ENCODE results near the gene SETDB1.
A peak's percentile ranks its signal among the peaks of the same experiment; 100 is the strongest.

SETDB1 gene

DNA sequence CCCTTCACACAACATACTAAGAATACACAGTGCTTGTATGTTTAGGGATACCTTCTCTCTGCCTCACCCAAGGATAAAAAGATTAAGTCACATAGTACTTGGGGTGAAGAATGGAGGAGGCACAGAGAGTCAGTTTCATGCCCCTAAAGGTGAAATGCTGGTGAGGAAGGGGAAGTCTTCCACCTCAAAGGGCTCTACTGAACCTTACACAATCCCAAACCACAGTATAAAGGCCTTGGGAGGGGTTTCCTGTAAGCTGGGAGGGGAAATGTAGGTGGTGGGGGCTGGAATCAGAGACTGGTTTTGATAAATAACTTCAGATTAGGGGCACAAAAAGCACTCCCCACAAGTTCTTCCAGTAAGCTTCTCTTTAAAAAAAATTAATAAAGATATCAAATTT, 77.0 kb downstream of the SETDB1 start:
- H3K4me1 ChIP-seq (ENCODE audit: insufficient read depth, low read length), result peaks cover 27% of the 10 kb centered on the region
- no peaks in the 10 kb centered on the region for H3K27me3 ChIP-seq (ENCODE audit: insufficient read depth, low read length)
- H2AFZ ChIP-seq (ENCODE audit: low read depth, low read length), result no peak overlapping the region
- H3K4me3 ChIP-seq (ENCODE audit: low read length), result no peak overlapping the region
- H3K9me3 ChIP-seq (ENCODE audit: low read length), result no peaks in the 10 kb centered on the region
- peaks cover 20% of the 10 kb centered on the region for H3K36me3 ChIP-seq (ENCODE audit: insufficient read depth, low read length)

DNA sequence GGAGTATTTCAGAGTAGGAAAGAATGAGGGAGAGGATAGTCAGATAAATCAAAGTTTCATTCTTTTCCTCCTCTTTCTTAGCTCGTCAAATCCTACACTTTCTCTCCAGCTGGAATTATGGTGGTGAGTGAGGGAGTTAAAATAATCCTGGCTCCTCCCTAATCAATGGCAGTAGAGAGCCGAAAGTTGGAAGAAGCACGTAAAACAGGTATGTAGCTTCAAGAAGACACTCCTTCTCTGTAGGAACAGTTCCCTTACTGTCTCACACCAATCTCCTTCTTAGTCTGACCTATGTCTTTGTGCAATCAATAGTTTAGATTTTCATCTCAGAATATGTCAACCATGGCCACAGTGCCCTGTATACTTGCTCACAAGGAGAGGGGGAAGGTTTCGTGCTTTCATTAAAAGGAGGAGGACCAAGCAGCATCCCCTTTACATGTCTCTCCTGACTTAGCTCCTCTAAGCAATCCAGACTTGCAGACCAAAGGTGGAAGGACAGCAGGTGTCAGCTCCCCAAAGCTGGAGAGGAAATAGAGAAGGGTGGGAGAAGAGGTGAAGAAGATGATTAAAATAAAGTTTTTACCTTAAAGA, 79.7 kb downstream of the SETDB1 start:
- Histone ChIP-seq H3K27me3 (ENCODE audit: insufficient read depth, low read length) (no peaks in the 10 kb centered on the region), H3K4me3 (ENCODE audit: low read length) (peak overlapping the region; percentile 61), H2AFZ (ENCODE audit: low read depth, low read length) (peak overlapping the region; percentile 88), H3K4me1 (ENCODE audit: insufficient read depth, low read length) (peaks cover 37% of the 10 kb centered on the region), H3K9me3 (ENCODE audit: low read length) (no peaks in the 10 kb centered on the region), H3K36me3 (ENCODE audit: insufficient read depth, low read length) (peaks cover 5% of the 10 kb centered on the region)

- H3K27me3 ChIP-seq (ENCODE audit: insufficient read depth, low read length), result no peaks in the 10 kb centered on the region
- peaks cover 37% of the 10 kb centered on the region for H3K4me1 ChIP-seq (ENCODE audit: insufficient read depth, low read length)
- peaks cover 5% of the 10 kb centered on the region for H3K36me3 ChIP-seq (ENCODE audit: insufficient read depth, low read length)
- H3K4me3 ChIP-seq (ENCODE audit: low read length), result peak within 1 kb of the TSS; percentile 79
- peak within 1 kb of the TSS; percentile 88 for H2AFZ ChIP-seq (ENCODE audit: low read depth, low read length)
- no peaks in the 10 kb centered on the region for H3K9me3 ChIP-seq (ENCODE audit: low read length)
Measured at GRCh38 chr1:151006327-151007052, 80.3 kb downstream of the SETDB1 start, which contains the start of gene MINDY1. Gene MINDY1 (minus strand): TSS chr1:151006902. CDS start chr1:151002617, 4,285 bp downstream.

- peaks cover 39% of the 10 kb centered on the region for H3K4me1 ChIP-seq (ENCODE audit: insufficient read depth, low read length)
- H3K27me3 ChIP-seq (ENCODE audit: insufficient read depth, low read length), result no peaks in the 10 kb centered on the region
- H3K36me3 ChIP-seq (ENCODE audit: insufficient read depth, low read length), result no peaks in the 10 kb centered on the region
- no peaks in the 10 kb centered on the region for H3K9me3 ChIP-seq (ENCODE audit: low read length)
- peak overlapping the region; percentile 50 for H2AFZ ChIP-seq (ENCODE audit: low read depth, low read length)
- H3K4me3 ChIP-seq (ENCODE audit: low read length), result peak overlapping the region; percentile 79
Measured at GRCh38 chr1:151007853-151008243, 81.7 kb downstream of the SETDB1 start.

DNA sequence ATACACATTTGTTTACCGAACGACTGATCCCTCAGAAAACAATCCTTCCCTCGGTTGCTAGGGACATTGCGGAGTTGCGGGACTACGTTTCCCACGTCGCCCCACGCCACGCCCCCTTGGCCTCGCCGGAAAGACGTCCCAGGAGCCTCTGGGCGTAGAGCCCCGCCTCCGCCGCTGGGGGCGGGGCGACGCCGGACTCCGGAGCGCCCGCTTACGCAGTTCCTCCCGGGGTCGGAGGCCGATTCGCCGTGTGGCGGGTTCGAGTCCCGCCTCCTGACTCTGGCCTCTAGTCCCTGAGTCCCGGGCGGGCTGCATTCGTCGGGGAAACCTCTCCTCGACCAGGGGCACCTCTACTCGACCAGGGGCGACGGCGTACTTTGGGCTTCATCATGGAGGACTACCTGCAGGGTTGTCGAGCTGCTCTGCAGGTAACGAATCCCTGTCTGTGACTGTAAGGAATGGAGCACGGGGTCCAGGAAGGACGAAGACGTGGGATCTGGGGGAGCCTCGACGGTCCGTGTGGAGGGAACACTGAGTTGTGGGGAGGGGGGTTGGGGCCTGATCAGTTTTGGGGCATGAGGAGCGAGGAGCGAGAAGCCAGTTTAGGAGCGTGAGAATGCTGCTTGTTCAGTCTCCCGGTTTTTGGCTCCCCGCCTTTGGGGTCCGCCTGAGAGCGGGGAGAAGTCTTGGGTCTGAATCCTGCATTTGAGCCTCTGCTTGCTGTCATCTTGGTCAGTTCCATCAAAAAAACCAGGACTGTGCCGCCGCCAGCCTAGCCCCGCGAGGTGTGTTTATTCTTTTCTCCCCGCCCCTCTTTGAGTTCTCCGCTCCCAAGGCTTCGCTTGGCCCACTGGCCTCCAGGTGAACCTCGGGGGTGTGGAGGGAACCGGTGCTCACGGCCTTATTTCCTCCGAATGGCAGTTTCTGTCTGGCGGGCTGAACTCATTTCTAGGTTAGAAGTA, 82.4 kb downstream of the SETDB1 start, which contains the start of gene PRUNE1:
PRUNE1 (plus strand) TSS at position 206 of the 962 bp plus-strand sequence; CDS start at position 390, 184 bp downstream.
- Histone ChIP-seq H3K27me3 (ENCODE audit: insufficient read depth, low read length) (no peaks in the 10 kb centered on the region), H3K4me3 (ENCODE audit: low read length) (peak within 1 kb of the TSS; percentile 79), H3K36me3 (ENCODE audit: insufficient read depth, low read length) (no peaks in the 10 kb centered on the region), H3K4me1 (ENCODE audit: insufficient read depth, low read length) (peaks cover 46% of the 10 kb centered on the region), H2AFZ (ENCODE audit: low read depth, low read length) (peak within 1 kb of the TSS; percentile 51), H3K9me3 (ENCODE audit: low read length) (no peaks in the 10 kb centered on the region)

- Histone ChIP-seq H3K27me3 (ENCODE audit: insufficient read depth, low read length) (no peaks in the 10 kb centered on the region), H3K36me3 (ENCODE audit: insufficient read depth, low read length) (no peaks in the 10 kb centered on the region), H3K4me1 (ENCODE audit: insufficient read depth, low read length) (peaks cover 47% of the 10 kb centered on the region), H3K9me3 (ENCODE audit: low read length) (no peaks in the 10 kb centered on the region), H3K4me3 (ENCODE audit: low read length) (peak overlapping the region; percentile 79), H2AFZ (ENCODE audit: low read depth, low read length) (peak overlapping the region; percentile 51)
Measured at GRCh38 chr1:151009206-151009587, 83.0 kb downstream of the SETDB1 start.

- H3K27me3 ChIP-seq (ENCODE audit: insufficient read depth, low read length), result no peaks in the 10 kb centered on the region
- no peak overlapping the region for H2AFZ ChIP-seq (ENCODE audit: low read depth, low read length)
- H3K4me3 ChIP-seq (ENCODE audit: low read length), result no peak overlapping the region
- no peaks in the 10 kb centered on the region for H3K36me3 ChIP-seq (ENCODE audit: insufficient read depth, low read length)
- H3K4me1 ChIP-seq (ENCODE audit: insufficient read depth, low read length), result peaks cover 43% of the 10 kb centered on the region
- no peaks in the 10 kb centered on the region for H3K9me3 ChIP-seq (ENCODE audit: low read length)
Measured at GRCh38 chr1:151009674-151010345, 83.6 kb downstream of the SETDB1 start.

DNA sequence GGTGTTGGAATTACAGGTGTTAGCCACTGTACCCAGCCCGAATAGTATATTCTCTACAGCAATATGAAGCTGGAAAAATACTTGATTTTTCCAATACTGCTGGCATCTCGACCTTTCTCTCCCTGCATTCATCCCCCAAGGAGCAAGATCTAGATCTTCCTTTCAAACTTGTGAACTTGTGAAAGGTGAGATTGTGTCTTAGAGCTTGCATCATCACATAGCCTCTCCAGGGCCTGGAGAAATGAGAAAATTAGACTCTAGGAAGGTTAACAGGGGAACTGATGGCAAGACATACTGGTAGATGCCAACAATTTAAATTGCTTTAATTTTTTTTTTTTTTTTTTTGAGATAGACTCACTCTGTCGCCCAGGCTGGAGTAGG, 84.2 kb downstream of the SETDB1 start:
- Histone ChIP-seq H3K4me3 (ENCODE audit: low read length) (no peak overlapping the region), H3K27me3 (ENCODE audit: insufficient read depth, low read length) (no peaks in the 10 kb centered on the region), H3K36me3 (ENCODE audit: insufficient read depth, low read length) (no peaks in the 10 kb centered on the region), H2AFZ (ENCODE audit: low read depth, low read length) (no peak overlapping the region), H3K9me3 (ENCODE audit: low read length) (no peaks in the 10 kb centered on the region), H3K4me1 (ENCODE audit: insufficient read depth, low read length) (peaks cover 41% of the 10 kb centered on the region)

DNA sequence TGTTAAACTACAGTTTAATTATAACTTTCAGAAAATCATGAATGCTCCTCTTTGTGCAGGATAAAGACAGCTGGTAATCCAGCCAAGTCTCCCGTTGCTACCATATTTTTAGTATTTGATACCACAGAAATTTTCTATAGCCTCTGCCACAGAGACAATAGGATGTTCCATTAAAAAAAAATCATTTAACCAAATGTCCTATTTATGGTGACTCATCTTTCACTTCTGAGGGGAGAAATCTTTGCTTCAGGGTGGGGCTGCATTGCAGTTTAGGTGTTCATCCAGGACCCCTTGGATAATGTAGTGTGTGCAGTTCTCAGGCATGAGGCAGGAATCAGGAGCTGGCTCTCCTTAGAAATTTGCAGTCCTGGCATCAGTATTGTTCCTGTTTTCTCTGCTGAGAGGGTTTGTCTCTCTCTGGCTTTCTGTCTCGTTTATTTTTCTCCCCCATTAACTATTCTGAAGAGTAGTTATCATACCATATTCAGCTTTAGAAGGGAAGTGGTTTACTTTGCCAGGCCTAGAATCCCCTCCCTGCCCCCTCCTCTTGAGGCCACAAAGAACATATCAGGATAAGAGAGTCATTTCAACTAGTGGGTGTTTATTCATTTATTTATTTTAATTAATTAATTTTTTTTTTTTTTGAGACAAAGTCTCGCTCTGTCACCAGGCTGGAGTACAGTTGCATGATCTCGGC, 85.1 kb downstream of the SETDB1 start:
- Histone ChIP-seq H3K27me3 (ENCODE audit: insufficient read depth, low read length) (no peaks in the 10 kb centered on the region), H3K9me3 (ENCODE audit: low read length) (no peaks in the 10 kb centered on the region), H3K4me1 (ENCODE audit: insufficient read depth, low read length) (peaks cover 31% of the 10 kb centered on the region), H2AFZ (ENCODE audit: low read depth, low read length) (no peak overlapping the region), H3K36me3 (ENCODE audit: insufficient read depth, low read length) (no peaks in the 10 kb centered on the region), H3K4me3 (ENCODE audit: low read length) (no peak overlapping the region)

DNA sequence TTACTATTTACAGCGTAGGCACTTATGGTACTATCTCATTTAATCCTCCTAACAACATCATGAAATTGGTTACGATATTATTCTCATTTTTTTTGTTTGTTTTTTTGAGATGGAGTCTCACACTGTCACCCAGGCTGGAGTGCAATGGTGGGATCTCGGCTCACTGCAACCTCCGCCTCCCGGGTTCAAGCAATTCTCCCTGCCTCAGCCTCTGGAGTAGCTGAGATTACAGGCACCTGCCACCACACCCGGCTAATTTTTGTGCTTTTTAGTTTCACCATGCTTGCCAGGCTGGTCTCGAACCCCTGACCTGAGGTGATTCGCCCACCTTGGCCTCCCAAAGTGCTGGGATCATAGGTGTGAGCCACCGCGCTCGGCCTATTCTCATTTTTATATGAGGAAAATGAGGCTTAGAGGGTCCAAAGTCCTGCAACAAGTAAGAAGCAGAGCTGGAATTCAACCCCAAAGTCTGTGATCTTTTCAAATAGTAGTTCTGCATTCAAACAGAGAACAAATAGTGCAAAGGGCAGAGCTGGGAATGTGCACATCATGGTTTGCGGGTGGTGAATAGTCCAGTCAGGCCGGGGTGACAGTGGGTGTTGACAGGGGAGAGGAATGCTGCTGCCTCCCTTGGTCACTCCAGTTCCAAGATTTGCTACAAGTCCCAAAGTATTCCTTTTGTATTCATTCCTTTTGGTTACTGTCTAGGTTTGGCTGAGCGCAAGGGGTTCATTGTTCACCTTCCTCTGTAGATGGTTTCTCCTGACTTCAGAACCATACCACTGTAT, 86.7 kb downstream of the SETDB1 start:
- Histone ChIP-seq H3K27me3 (ENCODE audit: insufficient read depth, low read length) (no peaks in the 10 kb centered on the region), H3K36me3 (ENCODE audit: insufficient read depth, low read length) (peaks cover 1% of the 10 kb centered on the region), H3K9me3 (ENCODE audit: low read length) (no peaks in the 10 kb centered on the region), H3K4me1 (ENCODE audit: insufficient read depth, low read length) (peaks cover 21% of the 10 kb centered on the region), H2AFZ (ENCODE audit: low read depth, low read length) (no peak overlapping the region), H3K4me3 (ENCODE audit: low read length) (no peak overlapping the region)

DNA sequence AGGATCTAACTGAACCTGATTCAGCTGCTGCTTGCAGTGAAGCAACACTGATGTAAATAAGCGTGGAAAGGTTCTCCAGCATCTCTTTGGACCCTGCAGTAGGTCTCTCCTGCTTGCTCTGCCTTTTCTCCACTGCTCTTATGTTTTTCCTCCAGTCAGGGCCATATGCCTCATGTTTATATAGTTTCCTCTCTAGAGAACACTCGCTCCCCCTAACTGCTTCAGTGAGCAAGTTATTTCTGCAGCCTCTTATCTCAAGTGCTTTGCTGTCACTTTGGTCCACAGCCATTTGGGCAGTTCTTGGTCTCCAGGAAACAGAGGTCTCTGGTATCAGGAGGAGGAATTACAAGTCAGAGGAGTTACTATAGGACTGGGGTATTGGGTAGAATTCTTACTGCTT, 87.4 kb downstream of the SETDB1 start:
- H3K36me3 ChIP-seq (ENCODE audit: insufficient read depth, low read length), result peaks cover 8% of the 10 kb centered on the region
- H3K9me3 ChIP-seq (ENCODE audit: low read length), result no peaks in the 10 kb centered on the region
- H3K4me3 ChIP-seq (ENCODE audit: low read length), result no peak overlapping the region
- no peaks in the 10 kb centered on the region for H3K27me3 ChIP-seq (ENCODE audit: insufficient read depth, low read length)
- peaks cover 19% of the 10 kb centered on the region for H3K4me1 ChIP-seq (ENCODE audit: insufficient read depth, low read length)
- H2AFZ ChIP-seq (ENCODE audit: low read depth, low read length), result no peak overlapping the region
